A549 (cell line): Measurements from ENCODE around the gene CNTN5. TPM values are rescaled to one million over a fixed set of nuclear protein-coding genes. Genes with fewer than 3 reads are reported as not detected.

Experiments
- ATAC-seq, 2 experiments: fragments of 200-7000 bp in 1 of 2; fragments of >200 bp in 1 of 2; cut with Nextera tagmentation in 1 of 2; cut with Tn5 transposase in 1 of 2; 3 replicates each; pipeline versions ENCODE4 v1.8.0 to v1.9.1; 2018 to 2020; ENCODE audit warnings: mild to moderate bottlenecking in 1 of 2, moderate library complexity in 1 of 2
- CTCF ChIA-PET: fragments of 300-600 bp; sonication (Branson Sonifier 250); formaldehyde crosslinking; extraction: SDS; loops from one replicate; lab custom pipeline; 2021; ENCODE audit warnings: antibody characterized with exemption, inconsistent platforms; lab: Yijun Ruan, JAX
- POLR2A ChIA-PET: fragments of 350-600 bp; formaldehyde crosslinking; extraction: SDS; loops from one replicate; lab custom pipeline; 2021; ENCODE audit warnings: antibody characterized with exemption, inconsistent platforms; lab: Yijun Ruan, JAX
- DNase-seq, 2 experiments: peaks; one replicate each; pipeline versions ENCODE4 v3.0.0 to v3.0.0-alpha.2; 2011 to 2016; ENCODE audit warnings: low read depth in 1 of 2, low spot score in 1 of 2
- FAIRE-seq: peaks from 2 replicates; lab custom pipeline; 2011; peaks lifted over from hg19 to GRCh38; lab: Jason Lieb, UNC
- H3K27ac ChIP-seq, 2 experiments: fragments of >200 bp; sonication (Bioruptor Twin); formaldehyde crosslinking; 3 replicates each; pipeline ENCODE4 v1.5.1; 2016 to 2017
- H3K4me1 ChIP-seq: fragments of >200 bp; sonication (Bioruptor Twin); formaldehyde crosslinking; 3 replicates; pipeline ENCODE4 v1.6.1; 2016
- H3K4me2 ChIP-seq: fragments of >200 bp; sonication (Bioruptor Twin); formaldehyde crosslinking; 3 replicates; pipeline ENCODE4 v1.6.1; 2016
- H3K4me3 ChIP-seq: fragments of >200 bp; sonication (Bioruptor Twin); formaldehyde crosslinking; 3 replicates; pipeline ENCODE4 v1.5.1; 2016
- H3K9me3 ChIP-seq: fragments of >200 bp; sonication (Bioruptor Twin); formaldehyde crosslinking; 3 replicates; pipeline ENCODE4 v1.6.1; 2016
- CHD2 ChIP-seq: fragments of 150-350 bp; IDR thresholded peaks from 2 replicates; pipeline ENCODE4 v1.6.1; 2014; ENCODE audit warnings: low read length; ENCODE audit not compliant: partially characterized antibody
- FOXS1 ChIP-seq: fragments of 250-450 bp; sonication (Bioruptor Pico); IDR thresholded peaks from 2 replicates; pipeline ENCODE4 v1.5.0; 2020; ENCODE audit warnings: mild to moderate bottlenecking, moderate library complexity
- HOXA7 ChIP-seq: fragments of 250-450 bp; sonication (Bioruptor Pico); IDR thresholded peaks from 2 replicates; pipeline ENCODE4 v1.5.0; 2020; ENCODE audit warnings: mild to moderate bottlenecking, moderate library complexity
- KDM5A ChIP-seq: fragments of 200-600 bp; sonication (generic); IDR thresholded peaks from 2 replicates; pipeline ENCODE4 v1.6.1; 2016; ENCODE audit warnings: antibody characterized with exemption, mild to moderate bottlenecking
- MYC ChIP-seq: IDR thresholded peaks from 2 replicates; pipeline ENCODE4 v1.6.1; 2012; ENCODE audit warnings: mild to moderate bottlenecking, inconsistent platforms, low read length, improper control_type of control experiment, borderline replicate concordance
- NFE2L2 ChIP-seq: fragments of 150-350 bp; conservative IDR thresholded peaks from 2 replicates; pipeline ENCODE4 v1.6.1; 2014; ENCODE audit warnings: low read length
- RNF2 ChIP-seq: fragments of 200-600 bp; sonication (generic); IDR thresholded peaks from 2 replicates; pipeline ENCODE4 v1.6.1; 2016; ENCODE audit warnings: low read depth, mild to moderate bottlenecking, antibody characterized with exemption, moderate library complexity, borderline replicate concordance
- SREBF2 ChIP-seq: fragments of 450-650 bp; IDR thresholded peaks from 2 replicates; pipeline ENCODE4 v1.6.1; 2014; ENCODE audit warnings: mild to moderate bottlenecking, moderate library complexity
- TFCP2L1 ChIP-seq: fragments of 250-450 bp; sonication (Bioruptor Pico); IDR thresholded peaks from 2 replicates; pipeline ENCODE4 v1.5.0; 2021; ENCODE audit warnings: mild to moderate bottlenecking
- ZC3H11A ChIP-seq: fragments of 450-650 bp; IDR thresholded peaks from 2 replicates; pipeline ENCODE4 v1.6.1; 2014; ENCODE audit warnings: antibody characterized with exemption, mild to moderate bottlenecking
- ZFP36 ChIP-seq: fragments of 450-650 bp; IDR thresholded peaks from 2 replicates; pipeline ENCODE4 v1.6.1; 2014; ENCODE audit warnings: borderline replicate concordance; ENCODE audit not compliant: partially characterized antibody
- WGBS: methylation state at CpG from one replicate; pipeline ENCODE4 v1.1.6; 2017; ENCODE audit errors: missing lambda C conversion rate; 5-methylcytosine and 5-hydroxymethylcytosine counted together
- polyA plus RNA-seq, 4 experiments: library from polyadenylated mRNA; depleted of rRNA in 3 of 4; stranded (reverse); fragments of >200 nt; fragmentation: RNase III in 1 of 4; extraction: RNeasy Plus Mini Kit Qiagen cat#74134 plus additional on column Dnase treatment in 1 of 4; gene quantifications; 2 replicates in 3 of 4; 3 replicates in 1 of 4; pipeline ENCODE4 v1.2.3, GENCODE V29; 2011 to 2017
- TF ChIP-seq, protein P1 (sequence below): fragments of 200-600 bp; sonication (generic); IDR thresholded peaks from 2 replicates; pipeline ENCODE4 v1.6.1; 2016; ENCODE audit warnings: antibody characterized with exemption, mild to moderate bottlenecking, moderate library complexity
- TF ChIP-seq, protein P2 (sequence below): fragments of 250-450 bp; sonication (Bioruptor Pico); IDR thresholded peaks from 2 replicates; pipeline ENCODE4 v1.5.0; 2021; ENCODE audit warnings: mild to moderate bottlenecking, moderate library complexity, borderline replicate concordance
- TF ChIP-seq, protein P3 (sequence below): fragments of >200 bp; sonication (Bioruptor Twin); formaldehyde crosslinking; IDR thresholded peaks from 3 replicates; pipeline ENCODE4 v1.5.1; 2016
- TF ChIP-seq, protein P4 (sequence below): fragments of 450-650 bp; IDR thresholded peaks from 2 replicates; pipeline ENCODE4 v1.6.1; 2014; ENCODE audit warnings: antibody characterized with exemption

Gene CNTN5
- polyA plus RNA-seq, 2 of the 4 experiments (the other 2 are of a cell fraction) = 0.08 TPM; not detected in 1

DNA sequence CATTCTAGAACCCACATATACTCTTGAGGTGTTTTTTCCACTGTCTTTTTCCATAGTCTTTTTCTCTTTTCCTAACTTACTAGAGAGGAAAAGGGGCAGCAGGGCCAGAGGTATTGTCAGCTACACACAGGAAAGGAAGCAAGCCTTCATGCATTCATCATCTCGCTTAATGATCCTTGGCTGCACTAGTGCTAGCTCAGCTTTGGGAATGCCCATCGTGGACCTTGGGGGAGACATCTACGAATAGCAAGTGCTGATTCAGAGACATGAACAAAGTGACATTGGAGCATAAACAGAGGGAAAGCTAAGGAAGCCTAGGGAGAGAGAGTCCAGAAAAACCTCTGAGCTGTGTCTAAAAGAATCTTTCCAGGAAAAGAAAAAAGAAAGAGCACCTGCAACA lies 1200.1 kb downstream of the CNTN5 start (continued):
- TF ChIP-seq RNF2 = no peak

DNA sequence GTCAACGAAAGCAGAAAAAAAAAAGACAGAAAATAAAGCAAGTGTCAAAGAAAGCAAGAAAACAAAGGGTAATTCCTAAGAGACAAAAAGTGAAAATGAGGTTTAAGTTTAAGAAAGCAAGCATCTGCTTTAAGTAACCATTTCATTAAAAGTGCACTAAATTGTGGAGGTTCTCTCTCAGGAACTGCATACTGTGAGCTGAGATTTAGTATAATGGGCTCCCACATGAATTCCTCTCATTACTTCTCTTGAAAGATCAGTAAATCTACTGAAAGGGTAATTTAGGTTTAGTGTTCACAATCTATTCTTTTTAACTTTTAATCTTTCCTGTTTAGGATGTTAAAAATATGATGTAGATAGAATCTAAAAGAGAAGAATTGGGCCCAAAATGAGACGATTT lies 1201.0 kb downstream of the CNTN5 start:
- FAIRE-seq (no peak), ATAC-seq (no peak), DNase-seq (no peak)
- TF ChIP-seq ZC3H11A (no peak), MYC (no peak), KDM5A (no peak), ZFP36 (no peak), TFCP2L1 (CRISPR knock-in tag) (no peak), HOXA7 (CRISPR knock-in tag) (no peak), FOXS1 (CRISPR knock-in tag) (no peak), CHD2 (no peak), SREBF2 (no peak), NFE2L2 (no peak)
- TF ChIP-seq, protein P1, sequence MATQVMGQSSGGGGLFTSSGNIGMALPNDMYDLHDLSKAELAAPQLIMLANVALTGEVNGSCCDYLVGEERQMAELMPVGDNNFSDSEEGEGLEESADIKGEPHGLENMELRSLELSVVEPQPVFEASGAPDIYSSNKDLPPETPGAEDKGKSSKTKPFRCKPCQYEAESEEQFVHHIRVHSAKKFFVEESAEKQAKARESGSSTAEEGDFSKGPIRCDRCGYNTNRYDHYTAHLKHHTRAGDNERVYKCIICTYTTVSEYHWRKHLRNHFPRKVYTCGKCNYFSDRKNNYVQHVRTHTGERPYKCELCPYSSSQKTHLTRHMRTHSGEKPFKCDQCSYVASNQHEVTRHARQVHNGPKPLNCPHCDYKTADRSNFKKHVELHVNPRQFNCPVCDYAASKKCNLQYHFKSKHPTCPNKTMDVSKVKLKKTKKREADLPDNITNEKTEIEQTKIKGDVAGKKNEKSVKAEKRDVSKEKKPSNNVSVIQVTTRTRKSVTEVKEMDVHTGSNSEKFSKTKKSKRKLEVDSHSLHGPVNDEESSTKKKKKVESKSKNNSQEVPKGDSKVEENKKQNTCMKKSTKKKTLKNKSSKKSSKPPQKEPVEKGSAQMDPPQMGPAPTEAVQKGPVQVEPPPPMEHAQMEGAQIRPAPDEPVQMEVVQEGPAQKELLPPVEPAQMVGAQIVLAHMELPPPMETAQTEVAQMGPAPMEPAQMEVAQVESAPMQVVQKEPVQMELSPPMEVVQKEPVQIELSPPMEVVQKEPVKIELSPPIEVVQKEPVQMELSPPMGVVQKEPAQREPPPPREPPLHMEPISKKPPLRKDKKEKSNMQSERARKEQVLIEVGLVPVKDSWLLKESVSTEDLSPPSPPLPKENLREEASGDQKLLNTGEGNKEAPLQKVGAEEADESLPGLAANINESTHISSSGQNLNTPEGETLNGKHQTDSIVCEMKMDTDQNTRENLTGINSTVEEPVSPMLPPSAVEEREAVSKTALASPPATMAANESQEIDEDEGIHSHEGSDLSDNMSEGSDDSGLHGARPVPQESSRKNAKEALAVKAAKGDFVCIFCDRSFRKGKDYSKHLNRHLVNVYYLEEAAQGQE = no peak
- TF ChIP-seq, protein P2, sequence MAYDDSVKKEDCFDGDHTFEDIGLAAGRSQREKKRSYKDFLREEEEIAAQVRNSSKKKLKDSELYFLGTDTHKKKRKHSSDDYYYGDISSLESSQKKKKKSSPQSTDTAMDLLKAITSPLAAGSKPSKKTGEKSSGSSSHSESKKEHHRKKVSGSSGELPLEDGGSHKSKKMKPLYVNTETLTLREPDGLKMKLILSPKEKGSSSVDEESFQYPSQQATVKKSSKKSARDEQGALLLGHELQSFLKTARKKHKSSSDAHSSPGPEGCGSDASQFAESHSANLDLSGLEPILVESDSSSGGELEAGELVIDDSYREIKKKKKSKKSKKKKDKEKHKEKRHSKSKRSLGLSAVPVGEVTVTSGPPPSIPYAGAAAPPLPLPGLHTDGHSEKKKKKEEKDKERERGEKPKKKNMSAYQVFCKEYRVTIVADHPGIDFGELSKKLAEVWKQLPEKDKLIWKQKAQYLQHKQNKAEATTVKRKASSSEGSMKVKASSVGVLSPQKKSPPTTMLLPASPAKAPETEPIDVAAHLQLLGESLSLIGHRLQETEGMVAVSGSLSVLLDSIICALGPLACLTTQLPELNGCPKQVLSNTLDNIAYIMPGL = no peak
- TF ChIP-seq, protein P3, sequence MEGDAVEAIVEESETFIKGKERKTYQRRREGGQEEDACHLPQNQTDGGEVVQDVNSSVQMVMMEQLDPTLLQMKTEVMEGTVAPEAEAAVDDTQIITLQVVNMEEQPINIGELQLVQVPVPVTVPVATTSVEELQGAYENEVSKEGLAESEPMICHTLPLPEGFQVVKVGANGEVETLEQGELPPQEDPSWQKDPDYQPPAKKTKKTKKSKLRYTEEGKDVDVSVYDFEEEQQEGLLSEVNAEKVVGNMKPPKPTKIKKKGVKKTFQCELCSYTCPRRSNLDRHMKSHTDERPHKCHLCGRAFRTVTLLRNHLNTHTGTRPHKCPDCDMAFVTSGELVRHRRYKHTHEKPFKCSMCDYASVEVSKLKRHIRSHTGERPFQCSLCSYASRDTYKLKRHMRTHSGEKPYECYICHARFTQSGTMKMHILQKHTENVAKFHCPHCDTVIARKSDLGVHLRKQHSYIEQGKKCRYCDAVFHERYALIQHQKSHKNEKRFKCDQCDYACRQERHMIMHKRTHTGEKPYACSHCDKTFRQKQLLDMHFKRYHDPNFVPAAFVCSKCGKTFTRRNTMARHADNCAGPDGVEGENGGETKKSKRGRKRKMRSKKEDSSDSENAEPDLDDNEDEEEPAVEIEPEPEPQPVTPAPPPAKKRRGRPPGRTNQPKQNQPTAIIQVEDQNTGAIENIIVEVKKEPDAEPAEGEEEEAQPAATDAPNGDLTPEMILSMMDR = no peak
- TF ChIP-seq, protein P4, sequence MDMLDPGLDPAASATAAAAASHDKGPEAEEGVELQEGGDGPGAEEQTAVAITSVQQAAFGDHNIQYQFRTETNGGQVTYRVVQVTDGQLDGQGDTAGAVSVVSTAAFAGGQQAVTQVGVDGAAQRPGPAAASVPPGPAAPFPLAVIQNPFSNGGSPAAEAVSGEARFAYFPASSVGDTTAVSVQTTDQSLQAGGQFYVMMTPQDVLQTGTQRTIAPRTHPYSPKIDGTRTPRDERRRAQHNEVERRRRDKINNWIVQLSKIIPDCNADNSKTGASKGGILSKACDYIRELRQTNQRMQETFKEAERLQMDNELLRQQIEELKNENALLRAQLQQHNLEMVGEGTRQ = no peak
- H3K4me1 ChIP-seq = no peaks in the 10 kb centered on the region
- POLR2A ChIA-PET = no interaction called here
- H3K4me2 ChIP-seq = no peak overlapping the region
- WGBS = 5% methylated on average over 2 of the region's 2 CpGs
- no peak overlapping the region for H3K27ac ChIP-seq
- H3K4me3 ChIP-seq = no peak overlapping the region
- CTCF ChIA-PET = no interaction called here
- H3K9me3 ChIP-seq = no peaks in the 10 kb centered on the region

DNA sequence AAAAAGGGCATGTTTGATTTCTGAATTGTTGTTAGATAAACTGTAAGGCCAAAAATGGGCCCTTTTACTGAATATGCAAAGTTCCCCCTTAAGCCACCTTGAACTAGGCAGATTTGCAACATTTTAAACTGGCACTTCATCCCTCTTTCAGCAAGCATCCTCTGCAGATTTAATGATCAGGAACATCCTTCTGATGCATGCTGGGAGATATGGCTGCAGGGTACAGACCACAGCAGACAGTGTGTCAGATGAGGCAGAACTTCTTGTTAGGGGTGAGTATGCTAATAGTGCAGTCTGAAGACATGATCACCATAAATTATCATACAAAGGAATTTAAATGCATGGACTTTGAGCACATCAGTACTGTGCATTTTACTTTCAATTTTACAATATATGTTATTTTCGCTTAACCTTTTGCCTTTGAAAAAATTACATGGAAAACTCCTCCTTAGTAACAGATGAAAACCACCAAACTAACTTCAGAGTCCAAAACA lies 1203.8 kb downstream of the CNTN5 start:
- no peak for TF ChIP-seq MYC
- TF ChIP-seq, all 56 proteins: peak for 0
- ChIA-PET POLR2A (no interaction called here), CTCF (no interaction called here)
- no peaks in the 10 kb centered on the region for H3K9me3 ChIP-seq
- DNase-seq (no peak), FAIRE-seq (no peak), ATAC-seq (no peak)
- no peak overlapping the region for H3K4me2 ChIP-seq
- no peak overlapping the region for H3K4me3 ChIP-seq
- H3K27ac ChIP-seq = no peak overlapping the region
- WGBS = 6% methylated on average over 1 of the region's 1 CpG
- H3K4me1 ChIP-seq = no peaks in the 10 kb centered on the region
